Measurements from ENCODE around the gene FAM216A. TPM values are rescaled to one million over a fixed set of nuclear protein-coding genes. Genes with fewer than 3 reads are reported as not detected.
A peak's percentile ranks its signal among the peaks of the same experiment; 100 is the strongest.

FAM216A gene
- total and polyA plus RNA-seq, 9 of the 15 experiments (the other 6 are each of a cell fraction or from before 2014, with no cell fraction given), result 17.2 to 96.9 (median 48.5) TPM

- TF ChIP-seq HDAC8 (tag; IDR thresholded peaks at IDR 0.05) (peak; percentile 98), PTRF (tag; IDR thresholded peaks at IDR 0.05) (peak; percentile 83; the same call in 1 of the 2 replicates), NR2C2 (CRISPR knock-in tag; IDR thresholded peaks at IDR 0.05) (peak; percentile 88), NR2C2 (tag; IDR thresholded peaks at IDR 0.05) (peak; percentile 73), ZNF766 (CRISPR knock-in tag; conservative IDR thresholded peaks at IDR 0.05) (peak; percentile 87), THRA (IDR thresholded peaks at IDR 0.05) (no peak), ZNF717 (CRISPR knock-in tag; IDR thresholded peaks at IDR 0.05) (no peak), ZNF398 (CRISPR knock-in tag; IDR thresholded peaks at IDR 0.05) (no peak), POLR3A (IDR thresholded peaks at IDR 0.05; ENCODE audit: borderline replicate concordance, extremely low read depth, insufficient read depth, insufficient read length) (no peak), ADNP (tag; IDR thresholded peaks at IDR 0.05) (no peak), PML (IDR thresholded peaks at IDR 0.05; ENCODE audit: low read length) (peak; percentile 73; the same call in 1 of the 2 replicates), CXXC5 (CRISPR knock-in tag; IDR thresholded peaks at IDR 0.05) (peak; percentile 99), REST (IDR thresholded peaks at IDR 0.05; ENCODE audit: borderline replicate concordance) (no peak; the same call in 1 of the 2 replicates), REST (CRISPR knock-in tag; IDR thresholded peaks at IDR 0.05; ENCODE audit: low read depth) (0 out of 2 replicates have a peak, but pooled peaks have one; percentile 16), ZNF282 (CRISPR knock-in tag; IDR thresholded peaks at IDR 0.05) (peak; percentile 96; the same call in 1 of the 2 replicates), GABPB2 (CRISPR knock-in tag; conservative IDR thresholded peaks at IDR 0.05) (no peak)
Observed at GRCh38 chr12:110501752-110502738, 33.4 kb downstream of the FAM216A start, which contains the start of the genes RAD9B and VPS29 (continued).

Data from K562 (cell line).